Measurements from ENCODE around the gene TAF11L7. TPM values are rescaled to one million over a fixed set of nuclear protein-coding genes. Genes with fewer than 3 reads are reported as not detected.
"Not testable (repeated sequence)": the region's sequence is repeated elsewhere in the genome, so short reads cannot be mapped to it uniquely, and the experiment has no call there.

The TAF11L7 gene
- total and polyA plus RNA-seq, 2 donors, result not detected

GRCh38 chr5:17604951-17605350 is 19.4 kb upstream of the TAF11L7 start:
- no peaks in the 10 kb centered on the region for H3K4me1 ChIP-seq (ENCODE audit: control insufficient read depth in 2 of 2, insufficient read depth in 2 of 2, low read length in 2 of 2)
- no peak overlapping the region for H3K4me3 ChIP-seq (ENCODE audit: low read length in 2 of 2)
- no peaks in the 10 kb centered on the region for H3K27me3 ChIP-seq (ENCODE audit: control insufficient read depth in 2 of 2, insufficient read depth in 1 of 2, low read length in 1 of 2)
- H3K9me3 ChIP-seq (ENCODE audit: control insufficient read depth in 2 of 2, insufficient read depth in 1 of 2, low read length in 1 of 2), result peaks cover 3 to 10% of the 10 kb centered on the region in 2 donors
- H3K36me3 ChIP-seq (ENCODE audit: control insufficient read depth in 2 of 2, insufficient read depth in 2 of 2, low read length in 1 of 2), result no peaks in the 10 kb centered on the region
- DNase-seq (ENCODE audit: low read depth in 6 of 9, low spot score in 9 of 9), result no peak
- H3K27ac ChIP-seq (ENCODE audit: low read depth in 1 of 2, low read length in 1 of 2), result no peak overlapping the region
- 97% methylated on average over 14 of the region's 14 CpGs for WGBS

- H3K27me3 ChIP-seq (ENCODE audit: control insufficient read depth in 2 of 2, insufficient read depth in 1 of 2, low read length in 1 of 2); H3K4me3 ChIP-seq (ENCODE audit: low read length in 2 of 2); DNase-seq (ENCODE audit: low read depth in 6 of 9, low spot score in 9 of 9); H3K27ac ChIP-seq (ENCODE audit: low read depth in 1 of 2, low read length in 1 of 2); H3K9me3 ChIP-seq (ENCODE audit: control insufficient read depth in 2 of 2, insufficient read depth in 1 of 2, low read length in 1 of 2); H3K36me3 ChIP-seq (ENCODE audit: control insufficient read depth in 2 of 2, insufficient read depth in 2 of 2, low read length in 1 of 2); H3K4me1 ChIP-seq (ENCODE audit: control insufficient read depth in 2 of 2, insufficient read depth in 2 of 2, low read length in 2 of 2): not testable (repeated sequence)
- 89% methylated on average over 6 of the region's 6 CpGs for WGBS
Observed at GRCh38 chr5:17603880-17604279, 18.3 kb upstream of the TAF11L7 start, which contains the start of gene TAF11L11. TAF11L11 (plus strand) TSS chr5:17604183.

GRCh38 chr5:17597728-17598127 is 12.2 kb upstream of the TAF11L7 start, which contains the start of gene TAF11L10:
TAF11L10 (minus strand) TSS chr5:17597828.
- H3K27me3 ChIP-seq (ENCODE audit: control insufficient read depth in 2 of 2, insufficient read depth in 1 of 2, low read length in 1 of 2); DNase-seq (ENCODE audit: low read depth in 6 of 9, low spot score in 9 of 9); H3K4me3 ChIP-seq (ENCODE audit: low read length in 2 of 2); H3K27ac ChIP-seq (ENCODE audit: low read depth in 1 of 2, low read length in 1 of 2); H3K4me1 ChIP-seq (ENCODE audit: control insufficient read depth in 2 of 2, insufficient read depth in 2 of 2, low read length in 2 of 2); H3K36me3 ChIP-seq (ENCODE audit: control insufficient read depth in 2 of 2, insufficient read depth in 2 of 2, low read length in 1 of 2); H3K9me3 ChIP-seq (ENCODE audit: control insufficient read depth in 2 of 2, insufficient read depth in 1 of 2, low read length in 1 of 2): not testable (repeated sequence)
- WGBS, result no CpG with 5 or more reads among the region's 15 CpGs

GRCh38 chr5:17594255-17594654 is 8.7 kb upstream of the TAF11L7 start, which contains the start of gene TAF11L9:
TAF11L9 (minus strand) TSS chr5:17594394.
- 97% methylated on average over 9 of the region's 15 CpGs for WGBS
- not testable (repeated sequence) for H3K27ac ChIP-seq (ENCODE audit: low read depth in 1 of 2, low read length in 1 of 2); H3K36me3 ChIP-seq (ENCODE audit: control insufficient read depth in 2 of 2, insufficient read depth in 2 of 2, low read length in 1 of 2); H3K4me3 ChIP-seq (ENCODE audit: low read length in 2 of 2); H3K9me3 ChIP-seq (ENCODE audit: control insufficient read depth in 2 of 2, insufficient read depth in 1 of 2, low read length in 1 of 2); DNase-seq (ENCODE audit: low read depth in 6 of 9, low spot score in 9 of 9); H3K4me1 ChIP-seq (ENCODE audit: control insufficient read depth in 2 of 2, insufficient read depth in 2 of 2, low read length in 2 of 2); H3K27me3 ChIP-seq (ENCODE audit: control insufficient read depth in 2 of 2, insufficient read depth in 1 of 2, low read length in 1 of 2)

GRCh38 chr5:17590860-17591259 is 5.3 kb upstream of the TAF11L7 start, which contains the start of gene TAF11L8:
TAF11L8 (minus strand) TSS chr5:17590960.
- H3K27ac ChIP-seq (ENCODE audit: low read depth in 1 of 2, low read length in 1 of 2); H3K36me3 ChIP-seq (ENCODE audit: control insufficient read depth in 2 of 2, insufficient read depth in 2 of 2, low read length in 1 of 2); H3K4me1 ChIP-seq (ENCODE audit: control insufficient read depth in 2 of 2, insufficient read depth in 2 of 2, low read length in 2 of 2); H3K9me3 ChIP-seq (ENCODE audit: control insufficient read depth in 2 of 2, insufficient read depth in 1 of 2, low read length in 1 of 2); H3K27me3 ChIP-seq (ENCODE audit: control insufficient read depth in 2 of 2, insufficient read depth in 1 of 2, low read length in 1 of 2); H3K4me3 ChIP-seq (ENCODE audit: low read length in 2 of 2); DNase-seq (ENCODE audit: low read depth in 6 of 9, low spot score in 9 of 9): not testable (repeated sequence)
- no CpG with 5 or more reads among the region's 16 CpGs for WGBS

Other genes with a start within 250 kb of the TAF11L7 start
- not detected for gene TAF11L2, start 87.5 kb downstream of the TAF11L7 start, total RNA-seq
- 0.18 TPM for gene TAF11L2, start 87.5 kb downstream of the TAF11L7 start, polyA plus RNA-seq
- not detected for gene TAF11L3, start 67.4 kb downstream of the TAF11L7 start, total RNA-seq
- not detected for gene TAF11L3, start 67.4 kb downstream of the TAF11L7 start, polyA plus RNA-seq
- gene TAF11L4, start 64.0 kb downstream of the TAF11L7 start, total RNA-seq, result not detected
- not detected for gene TAF11L4, start 64.0 kb downstream of the TAF11L7 start, polyA plus RNA-seq
- gene TAF11L5, start 60.5 kb downstream of the TAF11L7 start, total RNA-seq, result not detected
- gene TAF11L5, start 60.5 kb downstream of the TAF11L7 start, polyA plus RNA-seq, result not detected
- not detected for gene TAF11L6, start 57.1 kb downstream of the TAF11L7 start, total RNA-seq
- not detected for gene TAF11L6, start 57.1 kb downstream of the TAF11L7 start, polyA plus RNA-seq
- not detected for gene TAF11L8, start 5.2 kb upstream of the TAF11L7 start, total RNA-seq
- not detected for gene TAF11L8, start 5.2 kb upstream of the TAF11L7 start, polyA plus RNA-seq
- gene TAF11L9, start 8.6 kb upstream of the TAF11L7 start, total RNA-seq, result not detected
- not detected for gene TAF11L9, start 8.6 kb upstream of the TAF11L7 start, polyA plus RNA-seq
- not detected for gene TAF11L10, start 12.1 kb upstream of the TAF11L7 start, total RNA-seq
- gene TAF11L10, start 12.1 kb upstream of the TAF11L7 start, polyA plus RNA-seq, result not detected
- not detected for gene TAF11L11, start 18.4 kb upstream of the TAF11L7 start, total RNA-seq
- gene TAF11L11, start 18.4 kb upstream of the TAF11L7 start, polyA plus RNA-seq, result 0.11 TPM
- gene TAF11L12, start 24.6 kb upstream of the TAF11L7 start, total RNA-seq, result not detected
- gene TAF11L12, start 24.6 kb upstream of the TAF11L7 start, polyA plus RNA-seq, result 0.09 TPM
- gene TAF11L13, start 46.3 kb upstream of the TAF11L7 start, total RNA-seq, result not detected
- gene TAF11L13, start 46.3 kb upstream of the TAF11L7 start, polyA plus RNA-seq, result not detected
- gene TAF11L14, start 48.7 kb upstream of the TAF11L7 start, total RNA-seq, result not detected
- 0.14 TPM for gene TAF11L14, start 48.7 kb upstream of the TAF11L7 start, polyA plus RNA-seq

Measured in thymus (tissue), 11 donors.